ENCODE results near the gene RIMS1.

The RIMS1 gene

DNA sequence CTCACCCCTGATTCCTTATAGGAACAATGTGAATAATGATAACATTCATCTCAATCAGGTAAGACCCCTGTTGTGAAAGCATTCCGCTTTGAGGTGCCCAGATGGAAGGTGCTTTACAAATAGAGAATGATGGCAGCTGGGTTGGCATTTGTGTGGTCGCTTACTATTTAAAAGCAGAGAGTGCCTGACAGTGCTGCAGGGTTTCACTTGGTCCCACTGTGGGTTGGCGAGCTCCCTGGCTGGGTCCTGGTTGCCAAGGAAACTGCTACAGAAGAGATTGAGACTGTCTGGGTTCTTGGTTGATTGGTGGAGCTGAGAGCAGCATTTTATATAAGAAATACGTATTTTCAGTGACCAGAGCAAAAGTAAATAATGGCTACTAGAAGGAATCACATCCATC, 528.3 kb downstream of the RIMS1 start:
- no peak for DNase-seq (ENCODE audit: low read depth in 2 of 2)

DNA sequence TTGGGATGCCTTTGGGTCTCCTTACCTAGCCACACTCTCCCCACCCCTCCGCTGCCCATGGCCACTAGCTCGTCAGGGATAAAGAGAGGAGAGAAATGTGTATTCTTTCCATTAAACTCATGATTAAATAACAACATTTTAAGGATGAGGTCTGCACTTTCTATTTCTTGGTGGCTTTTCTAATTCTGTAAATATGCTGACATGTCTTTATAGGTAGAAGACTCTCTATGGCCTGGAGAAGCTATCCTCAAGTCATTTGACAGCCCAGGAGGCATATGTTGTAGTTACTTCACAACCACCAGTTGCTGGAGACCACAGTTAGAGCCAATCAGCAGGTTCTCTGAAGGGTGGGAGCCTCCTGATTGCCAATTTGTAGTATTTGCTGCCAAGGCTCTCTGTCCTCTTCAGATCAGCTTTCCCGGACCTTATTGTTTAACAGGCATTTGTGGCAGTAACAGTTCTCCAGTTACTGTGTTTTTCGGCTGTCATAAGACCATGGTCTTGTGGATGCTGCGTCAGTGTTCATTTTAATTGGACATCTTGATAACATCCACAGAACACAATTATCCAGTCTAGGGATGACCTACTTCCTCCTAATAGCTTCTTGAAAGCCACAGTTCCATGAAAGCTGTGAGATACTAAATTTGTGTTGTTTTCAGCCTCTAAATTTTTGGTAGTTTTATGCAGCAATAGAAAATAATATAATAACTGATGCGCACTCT, 530.6 kb downstream of the RIMS1 start:
- no peak for DNase-seq (ENCODE audit: low read depth in 2 of 2)

DNA sequence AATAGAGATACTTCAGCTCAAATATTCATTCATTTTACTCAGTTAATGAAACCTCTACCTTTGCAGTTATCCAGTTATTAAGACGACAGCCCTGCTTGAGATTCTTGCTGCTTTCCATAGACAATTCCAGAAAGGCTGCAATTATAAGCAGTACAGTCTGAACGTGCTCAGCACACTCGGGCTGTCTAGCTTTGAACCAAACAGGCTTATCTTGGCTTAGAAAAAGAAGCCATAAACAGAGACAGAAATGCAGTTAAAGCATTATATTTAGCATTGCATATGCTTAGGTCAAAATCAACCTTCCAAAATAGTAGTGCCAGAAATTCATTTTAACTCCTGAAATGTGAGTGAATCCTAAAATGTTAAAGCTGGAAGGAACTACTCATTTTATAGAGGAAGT, 531.4 kb downstream of the RIMS1 start:
- no peak for DNase-seq (ENCODE audit: low read depth in 2 of 2)

DNA sequence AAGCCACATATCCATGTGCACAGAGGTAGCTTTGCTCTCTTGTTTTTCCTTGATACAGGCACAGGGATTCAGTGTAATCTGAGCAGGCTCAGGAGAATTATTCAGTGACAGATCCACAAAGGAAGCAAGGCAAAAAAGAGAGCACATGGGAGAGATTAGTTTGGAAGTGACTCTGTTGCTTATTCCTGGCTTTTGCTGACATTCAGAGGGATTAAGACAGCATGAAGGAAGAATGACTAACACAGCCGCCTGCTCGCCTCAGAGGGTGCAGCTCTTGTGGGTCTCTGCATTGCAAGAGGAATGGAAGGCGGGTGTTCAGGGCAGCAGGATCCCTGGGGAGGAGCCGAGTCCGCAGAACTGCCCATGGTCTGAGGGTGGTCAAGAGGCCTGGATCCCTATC, 532.1 kb downstream of the RIMS1 start:
- DNase-seq (ENCODE audit: low read depth in 2 of 2), result peak; percentile 71

DNA sequence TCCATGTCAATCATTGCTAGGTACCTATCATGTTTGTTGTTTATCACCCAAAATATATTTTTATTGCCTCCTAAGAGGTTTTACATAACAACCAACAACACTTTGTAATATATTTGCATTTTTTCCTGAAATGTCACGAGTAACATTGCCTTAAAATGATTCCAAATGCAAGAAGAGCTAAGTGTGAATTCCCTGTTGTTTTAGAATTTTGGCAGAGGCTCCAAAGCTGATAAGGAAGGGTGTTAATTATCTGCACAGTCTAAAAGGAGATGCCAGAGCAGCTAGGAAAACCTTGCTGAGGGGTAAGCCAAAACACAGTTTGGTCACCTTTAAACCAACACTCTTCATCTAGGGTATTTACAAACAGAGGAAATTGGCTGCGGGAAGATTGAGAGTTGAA, 533.6 kb downstream of the RIMS1 start:
- DNase-seq (ENCODE audit: low read depth in 2 of 2), result no peak

DNA sequence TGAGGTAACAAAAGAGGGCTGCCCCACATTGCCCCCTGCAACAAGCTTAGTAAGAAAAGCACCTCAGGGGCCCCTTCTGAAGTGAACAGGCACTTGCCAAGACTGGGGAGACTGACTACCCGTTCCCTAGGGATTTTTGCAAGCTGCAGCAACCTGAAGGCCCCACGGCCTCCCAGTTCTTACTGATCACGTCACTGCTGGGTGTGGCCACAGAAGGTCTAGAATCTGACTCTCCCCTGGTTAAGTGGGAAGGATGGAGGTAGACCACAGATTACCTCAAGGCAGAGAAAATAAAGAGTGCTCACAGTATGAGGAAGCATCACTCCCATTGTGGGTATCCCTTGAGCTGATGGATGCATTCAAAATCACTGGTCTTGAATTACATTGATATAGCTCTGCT, 534.1 kb downstream of the RIMS1 start:
- DNase-seq (ENCODE audit: low read depth in 2 of 2), result no peak

DNA sequence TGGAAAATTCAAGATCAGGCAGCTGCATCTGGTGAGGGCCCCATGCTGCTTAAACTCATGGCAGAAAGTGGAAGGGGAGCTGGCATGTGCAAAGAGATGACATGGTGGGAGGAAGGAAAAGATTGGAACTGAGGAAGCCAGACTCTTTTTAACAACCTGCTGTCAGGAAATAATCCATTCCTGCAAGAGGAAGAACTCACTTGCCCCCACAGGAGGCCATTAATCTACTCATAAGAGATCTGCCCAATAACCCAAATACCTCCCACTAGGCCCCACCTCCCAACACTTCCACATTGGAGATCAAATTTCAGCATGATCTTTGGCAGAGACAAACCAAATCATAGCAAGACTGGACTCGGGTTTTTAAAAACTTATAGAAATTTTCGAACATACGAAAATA, 535.0 kb downstream of the RIMS1 start:
- DNase-seq (ENCODE audit: low read depth in 2 of 2), result no peak

DNA sequence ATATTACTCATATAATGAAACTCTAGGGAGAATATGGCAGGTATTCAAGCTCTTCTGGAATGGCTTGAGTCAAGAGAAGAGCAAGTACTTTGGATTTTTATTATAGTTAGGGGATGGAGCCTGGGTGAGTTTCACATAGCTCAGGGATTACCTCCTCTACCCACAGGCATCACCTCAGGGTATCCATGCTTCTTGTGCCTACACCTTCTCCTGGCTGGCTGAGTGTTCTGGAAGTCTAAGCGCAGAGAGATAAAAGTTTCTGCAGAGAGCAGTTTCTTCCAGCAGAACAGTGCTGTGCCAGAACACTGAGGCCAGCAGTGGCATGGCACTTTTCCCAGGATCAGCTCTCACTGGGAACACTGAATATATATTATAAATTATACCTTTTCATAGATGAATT, 535.8 kb downstream of the RIMS1 start:
- DNase-seq (ENCODE audit: low read depth in 2 of 2), result peak in 1 of 2 experiments; percentile 15

DNA sequence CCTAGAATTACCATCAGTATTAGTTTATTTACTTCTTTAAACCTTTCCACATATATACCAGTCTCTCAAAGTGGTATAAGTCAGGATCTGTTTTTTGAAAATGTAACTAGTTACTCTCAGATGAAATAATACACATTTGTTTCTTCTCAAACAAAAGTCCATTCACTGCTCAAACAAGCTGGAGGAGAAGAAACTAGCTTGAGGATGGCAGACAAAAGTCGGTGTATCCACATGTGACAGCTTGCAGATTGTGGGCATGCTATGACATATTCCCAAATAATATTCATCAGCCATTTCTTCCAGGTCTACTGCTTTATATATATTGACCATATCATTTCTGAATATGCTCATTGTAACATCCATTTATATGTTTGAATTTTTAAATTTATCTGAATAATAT, 538.1 kb downstream of the RIMS1 start:
- no peak for DNase-seq (ENCODE audit: low read depth in 2 of 2)

DNA sequence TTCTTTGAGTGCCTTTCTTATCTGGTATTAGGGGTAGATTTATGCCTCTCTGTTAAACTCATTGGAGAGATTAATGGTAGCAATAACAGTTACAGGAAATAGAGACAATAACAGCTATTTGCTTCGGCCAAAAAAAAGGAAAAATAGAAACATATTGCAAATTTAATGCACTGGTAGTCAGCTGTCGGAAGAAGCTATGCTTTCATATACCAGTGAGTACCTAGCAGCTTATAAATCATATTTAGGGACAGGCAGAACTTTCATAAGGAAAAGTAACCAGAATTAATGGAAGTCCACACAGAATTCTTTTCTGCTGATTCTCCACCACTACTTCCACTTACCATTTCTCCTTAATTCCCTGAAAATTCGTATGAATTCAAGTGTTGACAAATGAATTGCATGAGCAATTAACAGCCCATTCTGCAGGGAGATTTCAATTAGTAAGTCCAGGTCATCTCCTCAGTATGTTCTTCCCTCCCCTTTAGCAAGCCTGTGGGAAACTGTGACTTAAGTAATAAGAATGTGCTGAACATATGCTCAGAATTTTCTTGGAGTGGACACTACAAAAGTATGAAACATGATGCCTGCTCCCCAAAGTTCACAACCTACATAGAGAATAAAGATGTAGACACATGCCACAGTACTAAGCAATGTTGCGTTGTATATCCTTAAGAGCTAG, 538.8 kb downstream of the RIMS1 start:
- DNase-seq (ENCODE audit: low read depth in 2 of 2), result peak; percentile 98 to 99

DNA sequence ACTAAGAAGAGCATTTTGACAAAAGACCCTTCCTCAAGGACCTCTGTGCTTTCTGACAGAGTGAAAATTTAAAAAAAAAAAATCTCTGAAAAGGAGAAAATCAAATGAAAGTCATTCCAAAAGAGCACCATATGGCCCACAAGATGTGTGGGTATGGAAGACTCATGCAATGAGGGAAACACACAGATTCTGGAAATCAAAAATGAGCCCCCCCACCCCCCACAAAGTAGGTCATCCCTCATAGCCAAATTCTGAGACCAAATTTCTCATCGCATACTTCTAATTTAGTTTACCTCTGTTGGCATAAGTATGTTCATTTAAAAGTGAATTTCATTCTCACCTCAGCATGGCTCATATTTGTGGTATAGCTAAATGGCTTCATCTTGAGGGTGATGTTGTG, 554.3 kb downstream of the RIMS1 start:
- no peak for DNase-seq (ENCODE audit: low read depth in 2 of 2)

DNA sequence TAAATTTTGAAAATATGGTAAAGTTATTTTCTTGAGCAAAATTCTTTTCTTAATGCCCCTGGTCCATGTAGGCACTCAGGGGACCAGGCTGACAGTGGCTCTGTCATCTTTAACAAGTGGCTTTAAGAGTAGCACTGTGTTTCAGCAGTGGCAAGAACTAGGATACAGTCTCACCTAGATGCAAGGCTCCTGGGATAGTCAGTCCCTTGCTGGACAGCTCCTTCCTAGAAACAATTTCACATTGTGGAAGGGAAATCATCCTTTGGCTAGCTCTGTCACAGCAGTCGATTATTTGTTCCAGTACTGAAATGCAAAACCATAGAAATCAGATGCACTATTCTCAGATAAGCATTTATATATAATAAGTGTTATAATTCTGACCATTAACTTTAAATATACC, 560.1 kb downstream of the RIMS1 start:
- DNase-seq (ENCODE audit: low read depth in 2 of 2), result no peak
